ENCODE results near the gene RPUSD1. TPM values are rescaled to one million over a fixed set of nuclear protein-coding genes. Genes with fewer than 3 reads are reported as not detected.

Gene RPUSD1
- total RNA-seq, 1 experiment from 2014 or later, result 45.1 TPM

DNA sequence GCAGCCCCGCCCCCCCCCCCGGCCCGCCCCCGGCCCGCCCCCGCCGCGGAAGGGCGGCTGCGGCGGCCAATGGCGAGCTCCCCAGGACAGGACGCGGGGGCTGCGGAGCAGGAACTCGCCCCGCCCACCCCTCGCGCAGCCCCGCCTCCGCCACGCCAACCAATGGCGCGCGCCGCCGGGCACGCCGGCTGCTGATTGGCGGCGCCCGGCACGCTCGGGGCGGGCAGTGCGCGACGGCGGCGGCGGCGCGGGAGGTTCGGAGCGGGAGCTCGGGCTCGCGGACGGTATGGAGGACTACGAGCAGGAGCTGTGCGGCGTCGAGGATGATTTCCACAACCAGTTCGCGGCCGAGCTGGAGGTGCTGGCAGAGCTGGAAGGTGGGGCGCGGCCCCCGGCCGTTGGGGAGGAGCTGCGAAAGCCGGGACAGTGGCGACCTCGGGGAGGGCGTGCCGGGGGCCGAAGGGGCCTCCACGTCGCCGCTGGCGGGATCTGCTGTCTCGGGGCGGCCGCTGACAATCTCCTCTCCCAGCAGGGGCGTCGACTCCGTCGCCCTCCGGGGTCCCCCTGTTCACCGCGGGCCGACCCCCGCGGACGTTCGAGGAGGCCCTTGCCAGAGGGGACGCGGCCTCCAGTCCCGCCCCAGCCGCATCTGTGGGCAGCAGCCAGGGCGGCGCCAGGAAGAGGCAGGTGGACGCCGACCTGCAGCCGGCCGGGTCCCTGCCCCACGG lies 382 bp upstream of the RPUSD1 start, which contains the start of gene CHTF18 (continued):
- TF ChIP-seq ZNF396 (CRISPR knock-in tag; IDR thresholded peaks at IDR 0.05; ENCODE audit: borderline replicate concordance), result no peak
- peak; percentile 96 for TF ChIP-seq SP1 (CRISPR knock-in tag; conservative IDR thresholded peaks at IDR 0.05)
- TF ChIP-seq, protein P1, sequence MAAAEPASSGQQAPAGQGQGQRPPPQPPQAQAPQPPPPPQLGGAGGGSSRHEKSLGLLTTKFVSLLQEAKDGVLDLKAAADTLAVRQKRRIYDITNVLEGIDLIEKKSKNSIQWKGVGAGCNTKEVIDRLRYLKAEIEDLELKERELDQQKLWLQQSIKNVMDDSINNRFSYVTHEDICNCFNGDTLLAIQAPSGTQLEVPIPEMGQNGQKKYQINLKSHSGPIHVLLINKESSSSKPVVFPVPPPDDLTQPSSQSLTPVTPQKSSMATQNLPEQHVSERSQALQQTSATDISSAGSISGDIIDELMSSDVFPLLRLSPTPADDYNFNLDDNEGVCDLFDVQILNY (CRISPR knock-in tag; IDR thresholded peaks at IDR 0.05), result peak; percentile 70; the same call in 1 of the 2 replicates
- TF ChIP-seq GRHL2 (CRISPR knock-in tag; IDR thresholded peaks at IDR 0.05; ENCODE audit: insufficient replicate concordance, severe bottlenecking), result no peak
- TF ChIP-seq TP53 (CRISPR knock-in tag; IDR thresholded peaks at IDR 0.05), result peak; percentile 39; the same call in 1 of the 2 replicates
- TF ChIP-seq PRRX2 (CRISPR knock-in tag; IDR thresholded peaks at IDR 0.05), result no peak
- no peak for TF ChIP-seq NR1H2 (CRISPR knock-in tag; IDR thresholded peaks at IDR 0.05)
- TF ChIP-seq OVOL2 (CRISPR knock-in tag; IDR thresholded peaks at IDR 0.05; ENCODE audit: borderline replicate concordance), result no peak
- TF ChIP-seq TCF7 (CRISPR knock-in tag; IDR thresholded peaks at IDR 0.05; ENCODE audit: low read depth), result no peak
- TF ChIP-seq MYBL2 (CRISPR knock-in tag; IDR thresholded peaks at IDR 0.05), result no peak; the same call in 1 of the 2 replicates
- 0 out of 2 replicates have a peak, but pooled peaks have one; percentile 77 for TF ChIP-seq RELA (CRISPR knock-in tag; IDR thresholded peaks at IDR 0.05; ENCODE audit: borderline replicate concordance)
- TF ChIP-seq, protein P2, sequence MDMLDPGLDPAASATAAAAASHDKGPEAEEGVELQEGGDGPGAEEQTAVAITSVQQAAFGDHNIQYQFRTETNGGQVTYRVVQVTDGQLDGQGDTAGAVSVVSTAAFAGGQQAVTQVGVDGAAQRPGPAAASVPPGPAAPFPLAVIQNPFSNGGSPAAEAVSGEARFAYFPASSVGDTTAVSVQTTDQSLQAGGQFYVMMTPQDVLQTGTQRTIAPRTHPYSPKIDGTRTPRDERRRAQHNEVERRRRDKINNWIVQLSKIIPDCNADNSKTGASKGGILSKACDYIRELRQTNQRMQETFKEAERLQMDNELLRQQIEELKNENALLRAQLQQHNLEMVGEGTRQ (CRISPR knock-in tag; IDR thresholded peaks at IDR 0.05), result peak; percentile 28; the same call in 1 of the 2 replicates
- TF ChIP-seq, protein P3, sequence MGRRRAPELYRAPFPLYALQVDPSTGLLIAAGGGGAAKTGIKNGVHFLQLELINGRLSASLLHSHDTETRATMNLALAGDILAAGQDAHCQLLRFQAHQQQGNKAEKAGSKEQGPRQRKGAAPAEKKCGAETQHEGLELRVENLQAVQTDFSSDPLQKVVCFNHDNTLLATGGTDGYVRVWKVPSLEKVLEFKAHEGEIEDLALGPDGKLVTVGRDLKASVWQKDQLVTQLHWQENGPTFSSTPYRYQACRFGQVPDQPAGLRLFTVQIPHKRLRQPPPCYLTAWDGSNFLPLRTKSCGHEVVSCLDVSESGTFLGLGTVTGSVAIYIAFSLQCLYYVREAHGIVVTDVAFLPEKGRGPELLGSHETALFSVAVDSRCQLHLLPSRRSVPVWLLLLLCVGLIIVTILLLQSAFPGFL (CRISPR knock-in tag; IDR thresholded peaks at IDR 0.05; ENCODE audit: borderline replicate concordance), result no peak
- TF ChIP-seq, protein P4, sequence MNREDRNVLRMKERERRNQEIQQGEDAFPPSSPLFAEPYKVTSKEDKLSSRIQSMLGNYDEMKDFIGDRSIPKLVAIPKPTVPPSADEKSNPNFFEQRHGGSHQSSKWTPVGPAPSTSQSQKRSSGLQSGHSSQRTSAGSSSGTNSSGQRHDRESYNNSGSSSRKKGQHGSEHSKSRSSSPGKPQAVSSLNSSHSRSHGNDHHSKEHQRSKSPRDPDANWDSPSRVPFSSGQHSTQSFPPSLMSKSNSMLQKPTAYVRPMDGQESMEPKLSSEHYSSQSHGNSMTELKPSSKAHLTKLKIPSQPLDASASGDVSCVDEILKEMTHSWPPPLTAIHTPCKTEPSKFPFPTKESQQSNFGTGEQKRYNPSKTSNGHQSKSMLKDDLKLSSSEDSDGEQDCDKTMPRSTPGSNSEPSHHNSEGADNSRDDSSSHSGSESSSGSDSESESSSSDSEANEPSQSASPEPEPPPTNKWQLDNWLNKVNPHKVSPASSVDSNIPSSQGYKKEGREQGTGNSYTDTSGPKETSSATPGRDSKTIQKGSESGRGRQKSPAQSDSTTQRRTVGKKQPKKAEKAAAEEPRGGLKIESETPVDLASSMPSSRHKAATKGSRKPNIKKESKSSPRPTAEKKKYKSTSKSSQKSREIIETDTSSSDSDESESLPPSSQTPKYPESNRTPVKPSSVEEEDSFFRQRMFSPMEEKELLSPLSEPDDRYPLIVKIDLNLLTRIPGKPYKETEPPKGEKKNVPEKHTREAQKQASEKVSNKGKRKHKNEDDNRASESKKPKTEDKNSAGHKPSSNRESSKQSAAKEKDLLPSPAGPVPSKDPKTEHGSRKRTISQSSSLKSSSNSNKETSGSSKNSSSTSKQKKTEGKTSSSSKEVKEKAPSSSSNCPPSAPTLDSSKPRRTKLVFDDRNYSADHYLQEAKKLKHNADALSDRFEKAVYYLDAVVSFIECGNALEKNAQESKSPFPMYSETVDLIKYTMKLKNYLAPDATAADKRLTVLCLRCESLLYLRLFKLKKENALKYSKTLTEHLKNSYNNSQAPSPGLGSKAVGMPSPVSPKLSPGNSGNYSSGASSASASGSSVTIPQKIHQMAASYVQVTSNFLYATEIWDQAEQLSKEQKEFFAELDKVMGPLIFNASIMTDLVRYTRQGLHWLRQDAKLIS (CRISPR knock-in tag; IDR thresholded peaks at IDR 0.05; ENCODE audit: borderline replicate concordance), result no peak
- 0 out of 2 replicates have a peak, but pooled peaks have one; percentile 16 for TF ChIP-seq NFE2L1 (CRISPR knock-in tag; IDR thresholded peaks at IDR 0.05)
- TF ChIP-seq CREM (CRISPR knock-in tag; IDR thresholded peaks at IDR 0.05), result 0 out of 2 replicates have a peak, but pooled peaks have one; percentile 24
- TF ChIP-seq, protein P5, sequence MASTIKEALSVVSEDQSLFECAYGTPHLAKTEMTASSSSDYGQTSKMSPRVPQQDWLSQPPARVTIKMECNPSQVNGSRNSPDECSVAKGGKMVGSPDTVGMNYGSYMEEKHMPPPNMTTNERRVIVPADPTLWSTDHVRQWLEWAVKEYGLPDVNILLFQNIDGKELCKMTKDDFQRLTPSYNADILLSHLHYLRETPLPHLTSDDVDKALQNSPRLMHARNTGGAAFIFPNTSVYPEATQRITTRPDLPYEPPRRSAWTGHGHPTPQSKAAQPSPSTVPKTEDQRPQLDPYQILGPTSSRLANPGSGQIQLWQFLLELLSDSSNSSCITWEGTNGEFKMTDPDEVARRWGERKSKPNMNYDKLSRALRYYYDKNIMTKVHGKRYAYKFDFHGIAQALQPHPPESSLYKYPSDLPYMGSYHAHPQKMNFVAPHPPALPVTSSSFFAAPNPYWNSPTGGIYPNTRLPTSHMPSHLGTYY (CRISPR knock-in tag; IDR thresholded peaks at IDR 0.05), result no peak
- TF ChIP-seq, protein P6, sequence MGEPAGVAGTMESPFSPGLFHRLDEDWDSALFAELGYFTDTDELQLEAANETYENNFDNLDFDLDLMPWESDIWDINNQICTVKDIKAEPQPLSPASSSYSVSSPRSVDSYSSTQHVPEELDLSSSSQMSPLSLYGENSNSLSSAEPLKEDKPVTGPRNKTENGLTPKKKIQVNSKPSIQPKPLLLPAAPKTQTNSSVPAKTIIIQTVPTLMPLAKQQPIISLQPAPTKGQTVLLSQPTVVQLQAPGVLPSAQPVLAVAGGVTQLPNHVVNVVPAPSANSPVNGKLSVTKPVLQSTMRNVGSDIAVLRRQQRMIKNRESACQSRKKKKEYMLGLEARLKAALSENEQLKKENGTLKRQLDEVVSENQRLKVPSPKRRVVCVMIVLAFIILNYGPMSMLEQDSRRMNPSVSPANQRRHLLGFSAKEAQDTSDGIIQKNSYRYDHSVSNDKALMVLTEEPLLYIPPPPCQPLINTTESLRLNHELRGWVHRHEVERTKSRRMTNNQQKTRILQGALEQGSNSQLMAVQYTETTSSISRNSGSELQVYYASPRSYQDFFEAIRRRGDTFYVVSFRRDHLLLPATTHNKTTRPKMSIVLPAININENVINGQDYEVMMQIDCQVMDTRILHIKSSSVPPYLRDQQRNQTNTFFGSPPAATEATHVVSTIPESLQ (CRISPR knock-in tag; IDR thresholded peaks at IDR 0.05), result no peak
- TF ChIP-seq ATF1 (CRISPR knock-in tag; IDR thresholded peaks at IDR 0.05), result no peak
- TF ChIP-seq CREB1 (CRISPR knock-in tag; IDR thresholded peaks at IDR 0.05), result no peak
- no peak for TF ChIP-seq EMX1 (CRISPR knock-in tag; IDR thresholded peaks at IDR 0.05)
- TF ChIP-seq ZNF232 (CRISPR knock-in tag; IDR thresholded peaks at IDR 0.05), result no peak
